Gastrocnemius medialis (tissue), 4 donors: ENCODE results near the gene ZCCHC24.

Experiments
- CTCF ChIP-seq, 5 experiments: fragments of 450-650 bp in 3 of 5; fragments of 200-600 bp in 2 of 5; sonication (generic) in 2 of 5; IDR thresholded peaks in 4 of 5; conservative IDR thresholded peaks in 1 of 5; 1 replicate in 4 of 5; 2 replicates in 1 of 5; pipeline ENCODE4 v1.5.1; 2016 to 2019; ENCODE audit warnings: antibody characterized with exemption in 5 of 5, mild to moderate bottlenecking in 3 of 5, moderate library complexity in 3 of 5
- POLR2A ChIP-seq, 2 donors: fragments of 450-650 bp; IDR thresholded peaks; one replicate each; pipeline ENCODE4 v1.6.1; 2017; ENCODE audit warnings: antibody characterized with exemption in 2 of 2, mild to moderate bottlenecking in 2 of 2, moderate library complexity in 2 of 2

GRCh38 chr10:79490400-79491142 lies 45.1 kb upstream of the ZCCHC24 start:
- TF ChIP-seq CTCF (IDR thresholded peaks at IDR 0.05 in 4 of 5, conservative IDR thresholded peaks at IDR 0.05 in 1 of 5) (no peak), POLR2A (IDR thresholded peaks at IDR 0.05) (no peak)
